ENCODE results near the gene NDOR1.

NDOR1 gene

GRCh38 chr9:137199411-137200121 lies 5.9 kb upstream of the NDOR1 start:
- DNase-seq = no peak

DNA sequence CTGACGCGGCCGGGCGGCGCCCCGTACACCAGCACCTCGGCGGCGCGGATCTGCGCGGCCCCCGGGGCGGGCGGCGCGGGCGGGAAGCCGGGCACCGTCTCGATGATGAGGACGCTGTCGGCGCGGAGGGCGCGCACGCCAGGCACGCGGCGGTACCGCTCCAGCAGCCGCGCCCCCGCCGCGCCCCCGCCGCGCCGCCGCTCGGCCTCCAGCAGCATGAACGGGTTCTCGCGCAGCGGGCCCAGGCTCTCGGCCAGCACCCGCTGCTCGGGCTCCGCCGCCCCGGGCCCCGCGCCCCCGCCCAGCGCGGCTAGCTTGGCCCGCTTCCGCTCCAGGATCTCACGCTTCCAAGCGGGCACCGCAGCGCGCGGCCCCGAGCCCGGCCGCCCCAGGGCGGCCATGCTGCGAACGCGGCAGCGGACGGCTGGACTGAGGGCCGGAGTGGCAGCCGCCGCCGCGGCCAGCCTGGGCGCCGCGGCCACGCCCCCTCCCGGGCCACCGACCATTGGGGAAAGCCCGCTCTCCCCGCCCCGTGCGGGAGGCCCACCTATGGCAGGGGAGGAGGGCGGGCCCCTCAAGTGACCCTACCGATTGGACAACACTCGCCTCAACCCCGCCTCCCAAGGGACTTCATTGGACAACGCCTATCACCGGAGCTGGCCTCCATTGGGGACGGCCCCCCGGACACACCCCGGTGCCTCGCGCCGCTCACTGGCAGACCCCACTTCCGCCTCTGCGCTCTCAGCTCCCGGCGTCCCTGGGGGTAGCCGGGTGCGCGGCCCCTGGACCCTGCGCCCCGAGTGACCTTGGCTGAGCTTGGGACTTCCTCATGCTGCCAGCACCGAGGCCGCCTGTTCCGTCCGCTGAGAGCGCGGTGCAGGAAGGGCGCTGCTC lies 4.9 kb upstream of the NDOR1 start, which contains the start of gene TPRN:
Gene TPRN (minus strand): TSS at position 431 of the 894 bp plus-strand sequence. CDS start 30 bp downstream, at position 401.
- DNase-seq = peak; percentile 96

GRCh38 chr9:137201205-137201868 lies 4.2 kb upstream of the NDOR1 start:
- no peak for DNase-seq

DNA sequence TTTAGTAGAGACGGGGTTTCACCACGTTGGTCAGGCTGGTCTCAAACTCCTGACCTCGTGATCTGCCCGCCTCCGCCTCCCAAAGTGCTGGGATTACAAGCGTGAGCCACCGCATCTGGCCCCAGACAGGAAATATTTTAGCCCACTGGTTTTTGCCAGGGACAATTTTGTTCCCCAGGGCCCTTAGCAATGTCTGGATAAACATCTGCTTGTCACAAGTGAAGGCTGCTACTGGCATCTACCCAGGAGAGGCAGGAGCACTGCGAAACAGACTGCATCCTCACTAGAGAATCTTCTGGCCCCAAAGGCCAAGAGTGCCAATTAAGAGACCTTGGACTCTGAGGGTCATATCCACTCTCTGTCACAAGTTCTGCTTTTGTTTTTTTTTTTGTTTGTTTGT lies 2.5 kb upstream of the NDOR1 start:
- DNase-seq = no peak

DNA sequence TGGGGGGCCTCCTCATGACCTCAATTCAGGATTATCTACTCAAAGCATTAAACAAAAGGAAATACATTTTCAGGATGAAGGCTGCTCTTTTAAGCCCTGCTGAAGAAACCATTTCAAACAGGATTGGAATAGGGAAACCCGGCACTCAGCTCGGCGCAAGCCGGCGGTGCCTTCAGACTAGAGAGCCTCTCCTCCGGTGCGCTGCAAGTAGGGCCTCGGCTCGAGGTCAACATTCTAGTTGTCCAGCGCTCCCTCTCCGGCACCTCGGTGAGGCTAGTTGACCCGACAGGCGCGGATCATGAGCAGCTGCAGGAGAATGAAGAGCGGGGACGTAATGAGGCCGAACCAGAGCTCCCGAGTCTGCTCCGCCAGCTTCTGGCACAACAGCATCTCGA lies 772 bp upstream of the NDOR1 start:
- DNase-seq = no peak

DNA sequence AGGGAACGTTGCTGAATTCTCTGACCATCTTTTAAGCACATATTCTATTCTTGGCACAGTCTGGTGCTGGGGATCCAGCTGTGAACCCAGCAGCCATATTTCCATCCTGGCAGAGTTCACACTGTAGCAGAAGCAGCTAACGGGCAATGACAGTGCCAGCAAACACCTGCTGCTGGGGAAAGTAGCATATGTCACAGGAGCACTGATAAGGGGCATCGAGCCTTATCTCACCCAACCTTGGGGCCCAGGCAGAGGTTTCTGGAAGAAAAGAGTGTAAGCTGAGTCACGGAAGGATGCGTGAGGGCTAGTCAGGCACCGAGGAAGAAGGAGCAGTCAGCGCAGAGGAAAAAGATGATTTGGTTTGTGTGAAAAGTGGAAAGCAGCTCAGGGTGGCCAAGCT lies 1.1 kb downstream of the NDOR1 start:
- DNase-seq = no peak

DNA sequence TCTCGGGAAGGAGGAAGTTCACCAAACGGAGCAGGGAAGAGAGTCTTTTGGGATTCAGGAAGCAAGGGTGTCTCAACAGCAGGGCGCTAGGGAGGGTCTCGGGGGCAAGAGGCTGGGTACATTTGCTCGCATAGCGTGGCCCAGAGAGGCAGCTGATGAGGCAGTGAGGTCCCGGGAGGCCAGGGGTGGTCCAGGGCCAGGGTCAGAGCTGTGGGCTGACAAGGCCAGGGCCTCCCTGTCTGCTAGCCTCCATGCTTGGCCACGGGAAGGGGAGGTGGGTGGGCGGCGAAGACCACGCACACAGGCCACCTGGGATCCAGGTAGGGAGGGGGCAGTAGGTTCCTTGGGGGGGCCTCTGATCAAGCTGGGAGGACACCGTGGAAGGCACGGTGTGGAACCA lies 6.0 kb downstream of the NDOR1 start:
- no peak for DNase-seq

GRCh38 chr9:137212520-137212919 lies 7.0 kb downstream of the NDOR1 start:
- DNase-seq = no peak

DNA sequence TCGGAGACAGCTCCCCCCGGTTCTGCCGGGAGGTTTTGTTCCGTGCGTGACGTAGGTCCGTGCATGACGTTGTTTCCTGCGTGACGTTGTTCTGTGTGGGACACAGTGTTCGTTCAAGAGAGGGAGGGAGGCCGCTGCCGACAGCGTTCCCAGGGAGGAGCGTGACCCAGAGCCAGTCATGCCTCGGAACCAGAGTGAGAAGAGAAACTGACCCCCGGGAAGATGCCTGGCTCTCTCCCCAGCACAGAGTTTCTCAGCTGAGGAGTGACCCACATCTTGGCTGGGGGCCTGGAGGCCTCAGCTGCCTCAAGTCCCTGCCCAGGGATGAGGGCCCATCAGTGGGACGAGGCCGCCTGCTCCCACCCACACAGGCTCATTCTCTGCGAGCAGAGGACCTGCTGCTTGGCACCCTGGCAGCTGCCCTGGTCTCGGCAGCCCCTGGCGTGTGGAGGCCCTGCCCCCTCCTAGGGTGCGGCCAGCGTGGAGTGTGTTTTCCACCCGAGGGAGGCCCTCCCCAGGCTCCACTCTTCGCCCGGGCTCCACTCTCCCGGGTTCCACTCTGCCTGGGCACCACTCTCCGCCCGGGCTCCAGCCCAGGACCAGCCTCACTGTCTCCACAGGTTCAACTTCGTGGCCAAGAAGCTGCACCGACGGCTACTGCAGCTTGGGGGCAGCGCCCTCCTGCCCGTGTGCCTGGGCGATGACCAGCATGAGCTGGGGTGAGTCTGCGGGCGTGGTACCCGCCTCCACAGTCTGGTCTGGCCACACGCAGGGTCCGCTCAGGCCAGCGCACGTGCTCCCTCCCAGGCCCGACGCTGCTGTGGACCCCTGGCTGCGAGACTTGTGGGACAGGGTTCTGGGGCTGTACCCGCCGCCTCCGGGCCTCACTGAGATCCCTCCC lies 7.9 kb downstream of the NDOR1 start:
- no peak for DNase-seq

DNA sequence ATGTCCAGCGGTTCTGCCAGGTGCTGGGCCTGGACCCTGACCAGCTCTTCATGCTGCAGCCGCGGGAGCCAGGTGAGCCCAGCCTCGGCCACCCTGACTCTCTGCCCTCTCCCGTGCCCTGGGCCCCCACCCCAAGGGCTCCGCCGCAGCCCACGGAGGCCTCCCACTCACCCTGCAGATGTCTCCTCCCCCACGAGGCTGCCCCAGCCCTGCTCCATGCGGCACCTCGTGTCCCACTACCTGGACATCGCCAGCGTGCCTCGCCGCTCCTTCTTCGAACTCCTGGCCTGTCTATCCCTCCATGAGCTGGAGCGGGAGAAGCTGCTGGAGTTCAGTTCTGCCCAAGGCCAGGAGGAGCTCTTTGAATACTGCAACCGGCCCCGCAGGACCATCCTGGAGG lies 9.1 kb downstream of the NDOR1 start:
- no peak for DNase-seq

- no peak for DNase-seq
These were observed 9.9 kb downstream of the NDOR1 start for GRCh38 chr9:137215196-137215986.

- no peak for DNase-seq
These were observed 10.9 kb downstream of the NDOR1 start for GRCh38 chr9:137216188-137216965.

GRCh38 chr9:137217276-137218211 lies 12.0 kb downstream of the NDOR1 start:
- no peak for DNase-seq

DNA sequence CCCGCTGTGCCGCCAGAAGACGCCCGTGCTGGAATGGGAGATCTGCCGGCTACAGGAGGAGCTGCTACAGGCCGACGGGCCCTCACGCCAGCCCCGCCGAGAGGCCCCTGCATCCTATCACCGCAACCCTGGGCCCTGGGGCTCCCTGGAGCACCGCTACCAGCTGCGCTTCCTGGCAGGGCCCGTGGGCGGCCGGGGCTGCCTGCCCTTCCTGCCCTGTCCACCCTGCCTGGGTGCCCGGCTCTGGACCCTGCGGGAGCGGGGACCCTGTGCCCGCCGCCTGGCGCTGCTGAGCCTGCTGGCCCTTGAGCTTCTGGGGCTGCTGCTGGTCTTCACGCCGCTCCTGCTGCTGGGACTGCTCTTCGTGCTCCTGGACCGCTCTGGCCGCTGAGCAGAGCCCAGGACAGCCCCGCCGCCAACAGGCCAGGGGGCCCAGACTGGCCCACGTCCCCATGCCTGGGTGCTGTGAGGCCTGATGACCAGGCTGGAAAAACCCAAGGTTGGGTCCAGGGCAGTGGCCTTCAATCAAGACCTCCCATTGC lies 12.8 kb downstream of the NDOR1 start:
- no peak for DNase-seq

GRCh38 chr9:137218754-137219271 lies 13.3 kb downstream of the NDOR1 start:
- no peak for DNase-seq

DNA sequence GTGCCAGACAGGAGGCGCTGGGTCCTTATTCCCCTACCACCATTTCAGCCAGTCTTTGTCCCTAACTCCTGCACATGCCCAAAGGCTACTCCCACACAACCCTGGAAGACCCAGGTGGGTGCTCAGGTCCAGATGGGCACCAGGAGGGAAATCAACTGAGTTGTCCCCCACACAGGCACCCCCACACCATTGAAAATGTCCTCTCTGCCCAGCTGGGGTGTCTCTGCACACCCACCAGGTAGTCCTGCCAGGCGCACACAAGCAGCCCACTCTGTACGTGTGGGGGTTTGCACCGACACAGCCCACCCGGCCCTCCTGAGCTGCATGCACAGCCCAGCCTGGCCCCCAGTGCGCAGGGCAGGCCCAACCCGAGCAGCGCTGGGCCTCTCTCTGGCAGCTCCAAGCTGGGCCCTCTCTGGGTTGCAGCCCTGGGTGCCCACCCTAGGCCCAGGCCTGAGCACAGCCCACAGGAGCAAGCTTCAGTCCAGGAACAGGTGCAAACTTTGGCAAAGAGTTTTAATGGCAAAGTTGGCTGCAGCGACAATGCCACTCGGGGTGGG lies 14.3 kb downstream of the NDOR1 start:
- no peak for DNase-seq

DNA sequence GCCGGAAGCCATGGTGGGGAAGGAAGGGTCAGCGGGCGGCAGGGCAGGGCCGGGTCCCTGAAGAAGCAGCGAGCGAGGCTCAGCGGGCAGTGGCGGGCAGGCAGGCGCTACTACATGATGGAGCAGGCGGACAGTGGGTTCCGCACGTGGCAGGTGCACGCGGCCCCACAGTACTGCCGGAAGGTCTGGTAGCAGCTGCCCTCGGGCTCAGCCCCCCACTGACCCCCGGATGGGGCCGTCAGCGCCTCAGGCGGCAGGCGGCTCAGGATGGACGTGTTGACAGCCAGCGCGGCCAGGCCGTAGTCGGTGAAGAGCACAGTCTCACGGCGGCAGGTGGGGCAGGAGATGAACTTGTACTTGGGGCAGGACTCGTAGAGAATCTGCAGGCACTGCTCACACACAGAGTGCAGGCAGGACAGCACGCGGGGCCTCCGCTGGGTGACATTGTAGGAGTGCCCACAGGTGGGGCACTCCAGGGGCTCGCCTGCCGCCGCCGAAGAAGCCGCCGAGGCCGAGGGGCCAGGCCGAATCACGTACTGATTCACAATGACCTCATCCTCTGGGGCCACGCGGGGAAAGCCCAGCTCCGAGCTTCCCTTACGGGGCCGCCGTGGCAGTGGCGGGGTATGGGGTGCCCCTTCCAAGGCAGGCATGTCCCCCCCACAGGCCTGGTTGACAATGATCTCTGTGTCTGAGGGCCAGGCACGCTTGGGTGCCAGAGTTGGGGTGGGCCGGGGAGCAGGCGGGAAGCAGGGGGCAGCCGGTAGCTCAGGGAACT lies 15.0 kb downstream of the NDOR1 start:
- DNase-seq = no peak

- DNase-seq = no peak
These were observed 15.6 kb downstream of the NDOR1 start for GRCh38 chr9:137221095-137221505.
